H1 (cell line): Measurements from ENCODE around the gene ZNF814.

Source experiments
- BRCA1 ChIP-seq: IDR thresholded peaks from 2 replicates; pipeline ENCODE4 v1.6.1; 2012; ENCODE audit warnings: low read depth, low read length, improper control_type of control experiment
- EGR1 ChIP-seq: IDR thresholded peaks from 2 replicates; pipeline ENCODE4 v1.6.1; 2011; ENCODE audit warnings: low read depth, low read length, borderline replicate concordance
- EZH2 ChIP-seq: fragments of 200-600 bp; sonication (generic); IDR thresholded peaks from 2 replicates; pipeline ENCODE4 v1.7.1; 2012; ENCODE audit warnings: low read depth, mild to moderate bottlenecking, moderate library complexity, low read length, inconsistent platforms; ENCODE audit not compliant: severe bottlenecking
- KDM1A ChIP-seq: fragments of 200-600, 300-600 bp; sonication (generic); IDR thresholded peaks from 2 replicates; pipeline ENCODE4 v1.7.1; 2016; ENCODE audit warnings: mild to moderate bottlenecking, low read length, borderline replicate concordance
- POLR2AphosphoS5 ChIP-seq: IDR thresholded peaks from 2 replicates; pipeline ENCODE4 v1.6.1; 2011; ENCODE audit warnings: low read depth, low read length
- TF ChIP-seq, protein P1 (sequence below), 3 experiments: IDR thresholded peaks; 1 replicate in 2 of 3; 2 replicates in 1 of 3; pipeline versions ENCODE4 v1.5.1 to v1.6.1; 2011; ENCODE audit warnings: low read length in 3 of 3, mild to moderate bottlenecking in 3 of 3, inconsistent platforms in 2 of 3, low read depth in 1 of 3, moderate library complexity in 1 of 3; ENCODE audit not compliant: insufficient read depth in 1 of 3; ENCODE audit errors: control extremely low read depth in 1 of 3
- TF ChIP-seq, protein P2 (sequence below): IDR thresholded peaks from 2 replicates; pipeline ENCODE4 v1.6.1; 2011; ENCODE audit warnings: low read length, improper control_type of control experiment
- TF ChIP-seq, protein P3 (sequence below): IDR thresholded peaks from 2 replicates; pipeline ENCODE4 v1.6.1; 2011; ENCODE audit warnings: low read depth, mild to moderate bottlenecking, low read length; ENCODE audit not compliant: insufficient read depth

DNA sequence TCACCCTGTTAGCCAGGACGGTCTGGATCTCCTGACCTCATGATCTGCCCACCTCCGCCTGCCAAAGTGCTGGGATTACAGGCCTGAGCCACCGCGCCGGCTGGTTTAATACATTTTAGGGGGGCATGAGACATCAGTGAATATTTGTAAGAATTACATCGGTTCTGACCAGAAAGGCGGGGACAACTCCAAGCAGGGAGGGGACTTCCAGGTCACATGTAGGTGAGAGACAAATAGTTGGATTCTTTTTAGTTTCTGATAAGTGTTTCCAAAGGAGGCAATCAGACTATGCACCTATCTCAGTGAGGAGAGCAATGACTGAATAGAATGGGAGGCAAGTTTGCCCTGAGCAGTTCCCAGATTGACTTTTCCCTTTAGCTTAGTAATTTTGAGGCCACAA, 70.5 kb downstream of the ZNF814 start:
- TF ChIP-seq POLR2AphosphoS5 (no peak), KDM1A (no peak), EGR1 (no peak), BRCA1 (no peak), EZH2 (no peak)
- TF ChIP-seq, protein P1, sequence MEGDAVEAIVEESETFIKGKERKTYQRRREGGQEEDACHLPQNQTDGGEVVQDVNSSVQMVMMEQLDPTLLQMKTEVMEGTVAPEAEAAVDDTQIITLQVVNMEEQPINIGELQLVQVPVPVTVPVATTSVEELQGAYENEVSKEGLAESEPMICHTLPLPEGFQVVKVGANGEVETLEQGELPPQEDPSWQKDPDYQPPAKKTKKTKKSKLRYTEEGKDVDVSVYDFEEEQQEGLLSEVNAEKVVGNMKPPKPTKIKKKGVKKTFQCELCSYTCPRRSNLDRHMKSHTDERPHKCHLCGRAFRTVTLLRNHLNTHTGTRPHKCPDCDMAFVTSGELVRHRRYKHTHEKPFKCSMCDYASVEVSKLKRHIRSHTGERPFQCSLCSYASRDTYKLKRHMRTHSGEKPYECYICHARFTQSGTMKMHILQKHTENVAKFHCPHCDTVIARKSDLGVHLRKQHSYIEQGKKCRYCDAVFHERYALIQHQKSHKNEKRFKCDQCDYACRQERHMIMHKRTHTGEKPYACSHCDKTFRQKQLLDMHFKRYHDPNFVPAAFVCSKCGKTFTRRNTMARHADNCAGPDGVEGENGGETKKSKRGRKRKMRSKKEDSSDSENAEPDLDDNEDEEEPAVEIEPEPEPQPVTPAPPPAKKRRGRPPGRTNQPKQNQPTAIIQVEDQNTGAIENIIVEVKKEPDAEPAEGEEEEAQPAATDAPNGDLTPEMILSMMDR (IDR thresholded peaks at IDR 0.05; ENCODE audit: control extremely low read depth in 1 of 3, insufficient read depth in 1 of 3, low read depth in 1 of 3, low read length in 3 of 3): no peak
- TF ChIP-seq, protein P2, sequence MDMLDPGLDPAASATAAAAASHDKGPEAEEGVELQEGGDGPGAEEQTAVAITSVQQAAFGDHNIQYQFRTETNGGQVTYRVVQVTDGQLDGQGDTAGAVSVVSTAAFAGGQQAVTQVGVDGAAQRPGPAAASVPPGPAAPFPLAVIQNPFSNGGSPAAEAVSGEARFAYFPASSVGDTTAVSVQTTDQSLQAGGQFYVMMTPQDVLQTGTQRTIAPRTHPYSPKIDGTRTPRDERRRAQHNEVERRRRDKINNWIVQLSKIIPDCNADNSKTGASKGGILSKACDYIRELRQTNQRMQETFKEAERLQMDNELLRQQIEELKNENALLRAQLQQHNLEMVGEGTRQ: no peak
- TF ChIP-seq, protein P3, sequence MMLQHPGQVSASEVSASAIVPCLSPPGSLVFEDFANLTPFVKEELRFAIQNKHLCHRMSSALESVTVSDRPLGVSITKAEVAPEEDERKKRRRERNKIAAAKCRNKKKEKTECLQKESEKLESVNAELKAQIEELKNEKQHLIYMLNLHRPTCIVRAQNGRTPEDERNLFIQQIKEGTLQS: no peak
